ENCODE data around the gene BMPR1A.
"Not testable (repeated sequence)": the region's sequence is repeated elsewhere in the genome, so short reads cannot be mapped to it uniquely, and the experiment has no call there.

Gene BMPR1A

DNA sequence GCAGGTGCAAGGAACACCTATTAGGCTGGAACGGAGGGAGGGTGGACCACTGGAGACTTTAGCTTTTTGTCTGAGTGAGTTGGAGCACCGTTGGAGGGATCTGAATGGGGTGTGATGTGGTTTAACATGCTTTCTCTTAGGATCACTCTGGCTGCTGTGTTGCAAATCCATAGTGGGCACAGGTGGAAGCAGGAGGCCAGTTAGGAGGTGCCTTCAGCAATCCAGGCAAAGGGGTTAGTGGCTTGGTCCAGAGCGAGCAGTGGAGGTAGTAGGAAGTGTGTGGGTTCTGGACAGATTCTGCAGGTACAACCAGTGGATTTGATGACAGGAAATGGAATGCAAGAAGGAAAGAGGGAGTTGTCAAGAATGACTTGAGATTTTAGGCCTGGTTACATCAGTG is 106.0 kb downstream of the BMPR1A start:
- no peak for DNase-seq (ENCODE audit: low read depth)
- no peak overlapping the region for H3K4me3 ChIP-seq (ENCODE audit: low read length)
- TF ChIP-seq, protein P1, sequence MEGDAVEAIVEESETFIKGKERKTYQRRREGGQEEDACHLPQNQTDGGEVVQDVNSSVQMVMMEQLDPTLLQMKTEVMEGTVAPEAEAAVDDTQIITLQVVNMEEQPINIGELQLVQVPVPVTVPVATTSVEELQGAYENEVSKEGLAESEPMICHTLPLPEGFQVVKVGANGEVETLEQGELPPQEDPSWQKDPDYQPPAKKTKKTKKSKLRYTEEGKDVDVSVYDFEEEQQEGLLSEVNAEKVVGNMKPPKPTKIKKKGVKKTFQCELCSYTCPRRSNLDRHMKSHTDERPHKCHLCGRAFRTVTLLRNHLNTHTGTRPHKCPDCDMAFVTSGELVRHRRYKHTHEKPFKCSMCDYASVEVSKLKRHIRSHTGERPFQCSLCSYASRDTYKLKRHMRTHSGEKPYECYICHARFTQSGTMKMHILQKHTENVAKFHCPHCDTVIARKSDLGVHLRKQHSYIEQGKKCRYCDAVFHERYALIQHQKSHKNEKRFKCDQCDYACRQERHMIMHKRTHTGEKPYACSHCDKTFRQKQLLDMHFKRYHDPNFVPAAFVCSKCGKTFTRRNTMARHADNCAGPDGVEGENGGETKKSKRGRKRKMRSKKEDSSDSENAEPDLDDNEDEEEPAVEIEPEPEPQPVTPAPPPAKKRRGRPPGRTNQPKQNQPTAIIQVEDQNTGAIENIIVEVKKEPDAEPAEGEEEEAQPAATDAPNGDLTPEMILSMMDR (conservative IDR thresholded peaks at IDR 0.05; ENCODE audit: low read length): no peak

DNA sequence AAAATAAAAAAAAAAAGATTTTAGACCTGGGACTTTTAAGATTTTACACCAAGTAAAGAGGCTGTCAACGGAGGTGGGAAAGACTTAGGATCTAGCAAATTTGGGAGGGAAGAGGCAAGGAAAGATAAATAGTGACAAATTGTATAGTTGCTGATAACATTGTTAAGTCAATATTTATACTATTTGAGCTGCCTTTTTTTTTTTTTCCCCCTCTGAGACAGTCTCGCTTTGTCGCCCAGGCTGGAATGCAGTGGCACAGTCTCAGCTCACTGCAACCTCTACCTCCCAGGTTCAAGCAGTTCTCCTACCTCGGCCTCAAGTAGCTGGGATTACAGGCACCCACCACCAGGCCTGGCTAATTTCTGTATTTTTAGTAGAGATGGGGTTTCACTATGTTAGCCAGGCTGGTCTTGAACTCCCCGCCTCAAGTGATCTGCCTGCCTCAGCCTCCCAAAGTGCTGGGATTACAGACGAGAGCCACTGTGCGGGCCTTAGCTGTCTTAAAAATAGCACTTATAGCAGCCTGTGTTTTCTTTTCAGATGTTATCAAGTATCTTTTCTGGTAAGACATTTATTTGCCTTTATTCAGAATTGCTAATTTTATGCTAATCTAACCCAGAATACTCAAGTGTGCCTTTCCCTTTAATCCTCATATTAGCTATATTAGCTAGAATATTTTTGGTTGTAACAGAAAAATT is 106.5 kb downstream of the BMPR1A start:
- TF ChIP-seq, protein P1 (conservative IDR thresholded peaks at IDR 0.05; ENCODE audit: low read length): no peak
- DNase-seq (ENCODE audit: low read depth): no peak
- H3K4me3 ChIP-seq (ENCODE audit: low read length): no peak overlapping the region

DNA sequence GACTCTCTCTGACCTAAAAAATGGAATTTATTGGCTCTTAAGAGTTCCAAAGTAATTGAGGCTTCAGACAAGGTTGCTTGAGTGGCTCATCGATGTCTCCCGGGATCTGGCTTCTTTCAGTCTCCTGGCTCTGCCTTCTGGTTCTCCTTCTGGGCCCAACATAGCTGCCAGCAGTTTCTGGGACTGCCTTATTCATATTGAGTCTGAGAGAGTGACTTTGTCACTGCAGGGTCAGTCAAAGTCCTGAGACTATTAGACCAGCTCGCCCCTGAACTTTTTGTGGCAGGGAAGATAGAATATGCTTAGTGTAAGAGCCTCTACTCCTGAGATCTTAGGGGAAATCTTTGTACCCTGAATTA is 107.0 kb downstream of the BMPR1A start:
- H3K4me3 ChIP-seq (ENCODE audit: low read length): no peak overlapping the region
- no peak for DNase-seq (ENCODE audit: low read depth)

DNA sequence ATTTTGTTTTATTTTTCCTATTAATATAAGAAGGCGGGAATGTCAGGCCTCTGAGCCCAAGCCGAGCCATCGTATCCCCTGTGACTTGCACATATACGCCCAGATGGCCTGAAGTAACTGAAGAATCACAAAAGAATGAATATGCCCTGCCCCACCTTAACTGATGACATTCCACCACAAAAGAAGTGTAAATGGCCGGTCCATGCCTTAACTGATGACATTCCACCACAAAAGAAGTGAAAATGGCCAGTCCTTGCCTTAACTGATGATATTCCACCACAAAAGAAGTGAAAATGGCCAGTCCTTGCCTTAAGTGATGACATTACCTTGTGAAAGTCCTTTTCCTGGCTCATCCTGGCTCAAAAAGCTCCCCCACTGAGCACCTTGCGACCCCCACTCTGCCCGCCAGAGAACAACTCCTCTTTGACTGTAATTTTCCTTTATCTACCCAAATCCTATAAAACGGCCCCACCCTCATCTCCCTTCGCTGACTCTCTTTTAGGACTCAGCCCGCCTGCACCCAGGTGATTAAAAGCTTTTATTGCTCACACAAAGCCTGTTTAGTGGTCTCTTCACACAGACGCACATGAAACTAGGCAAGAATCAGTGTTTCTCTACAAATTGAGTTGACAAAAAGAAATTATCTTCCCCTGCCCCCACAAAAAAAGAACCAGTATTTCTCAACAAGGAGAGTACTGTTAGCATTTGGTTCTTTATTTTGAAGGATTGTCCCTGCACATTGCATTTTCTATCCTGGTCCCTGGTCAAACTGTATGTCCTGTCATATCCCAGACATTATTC is 108.8 kb downstream of the BMPR1A start:
- DNase-seq (ENCODE audit: low read depth): not testable (repeated sequence)

More for the DNA sequence above, 107.0 kb downstream of the BMPR1A start:
- TF ChIP-seq, protein P1 (conservative IDR thresholded peaks at IDR 0.05; ENCODE audit: low read length): no peak

DNA sequence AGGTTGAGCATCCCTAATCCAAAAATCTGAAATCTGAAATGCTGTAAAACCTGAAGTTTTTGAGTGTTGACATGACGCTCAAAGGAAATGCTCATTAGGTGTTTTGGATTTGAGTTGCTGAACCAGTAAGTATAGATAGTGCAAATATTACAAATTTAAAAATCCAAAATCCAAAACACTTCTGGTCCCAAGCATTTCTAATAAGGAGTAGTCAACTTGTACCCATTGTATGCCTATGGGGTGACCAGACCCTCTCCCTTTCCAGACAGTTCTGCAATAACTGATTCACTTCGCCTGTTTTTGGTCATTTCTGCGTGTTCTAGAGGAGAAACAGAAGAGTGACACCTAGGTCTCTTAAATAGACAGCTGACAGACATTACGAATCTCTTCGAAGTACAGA is 110.7 kb downstream of the BMPR1A start:
- DNase-seq (ENCODE audit: low read depth): no peak
- TF ChIP-seq, protein P1 (conservative IDR thresholded peaks at IDR 0.05; ENCODE audit: low read length): no peak
- H3K4me3 ChIP-seq (ENCODE audit: low read length): no peak overlapping the region

More for the DNA sequence above, 108.8 kb downstream of the BMPR1A start:
- H3K4me3 ChIP-seq (ENCODE audit: low read length): not testable (repeated sequence)

DNA sequence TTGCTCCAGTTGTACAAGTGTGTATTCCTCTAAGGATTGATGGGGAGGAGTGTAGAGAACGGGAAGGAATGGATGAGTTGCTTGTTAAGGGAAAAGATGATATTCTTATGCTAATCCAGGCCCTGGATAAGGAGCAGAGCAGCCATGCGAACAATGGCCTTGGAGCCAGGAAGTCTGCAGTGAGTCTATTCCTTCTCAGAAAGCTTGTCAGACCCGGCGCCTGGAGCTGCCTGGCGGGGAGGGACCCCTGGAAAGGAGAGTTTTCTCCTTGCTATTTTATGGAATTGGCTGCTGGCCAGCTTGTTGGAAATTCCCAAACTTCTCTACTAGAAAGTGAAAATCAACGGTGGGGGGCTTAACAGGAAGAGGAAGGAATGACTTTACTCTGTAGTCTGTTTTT is 111.9 kb downstream of the BMPR1A start:
- H3K4me3 ChIP-seq (ENCODE audit: low read length): no peak overlapping the region
- TF ChIP-seq, protein P1 (conservative IDR thresholded peaks at IDR 0.05; ENCODE audit: low read length): no peak
- DNase-seq (ENCODE audit: low read depth): no peak

DNA sequence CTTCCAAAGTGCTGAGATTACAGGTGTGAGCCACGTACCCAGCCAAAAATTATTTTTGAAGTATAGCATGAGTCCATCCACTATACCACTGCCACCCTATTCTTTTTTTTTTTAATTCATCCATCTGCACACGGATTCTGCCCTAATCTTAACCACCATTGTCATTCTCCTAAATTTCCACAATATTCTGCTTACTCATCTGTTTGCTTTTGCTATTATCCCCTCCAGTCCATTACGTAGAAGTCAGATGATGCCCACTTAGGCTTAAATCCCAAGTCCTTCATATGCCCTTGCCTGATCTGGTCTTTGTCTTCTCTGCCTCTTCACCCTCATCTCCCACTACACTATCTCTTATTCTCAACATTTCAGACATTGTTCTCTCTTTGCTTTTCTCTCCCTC is 114.3 kb downstream of the BMPR1A start:
- TF ChIP-seq, protein P1 (conservative IDR thresholded peaks at IDR 0.05; ENCODE audit: low read length): no peak
- no peak for DNase-seq (ENCODE audit: low read depth)
- no peak overlapping the region for H3K4me3 ChIP-seq (ENCODE audit: low read length)

Data from AG10803 (cell line).